ENCODE results near the gene NINJ1. TPM values are rescaled to one million over a fixed set of nuclear protein-coding genes. Genes with fewer than 3 reads are reported as not detected.

Gene NINJ1
- total RNA-seq, 1 donor from 2014 or later: 3.9 TPM

DNA sequence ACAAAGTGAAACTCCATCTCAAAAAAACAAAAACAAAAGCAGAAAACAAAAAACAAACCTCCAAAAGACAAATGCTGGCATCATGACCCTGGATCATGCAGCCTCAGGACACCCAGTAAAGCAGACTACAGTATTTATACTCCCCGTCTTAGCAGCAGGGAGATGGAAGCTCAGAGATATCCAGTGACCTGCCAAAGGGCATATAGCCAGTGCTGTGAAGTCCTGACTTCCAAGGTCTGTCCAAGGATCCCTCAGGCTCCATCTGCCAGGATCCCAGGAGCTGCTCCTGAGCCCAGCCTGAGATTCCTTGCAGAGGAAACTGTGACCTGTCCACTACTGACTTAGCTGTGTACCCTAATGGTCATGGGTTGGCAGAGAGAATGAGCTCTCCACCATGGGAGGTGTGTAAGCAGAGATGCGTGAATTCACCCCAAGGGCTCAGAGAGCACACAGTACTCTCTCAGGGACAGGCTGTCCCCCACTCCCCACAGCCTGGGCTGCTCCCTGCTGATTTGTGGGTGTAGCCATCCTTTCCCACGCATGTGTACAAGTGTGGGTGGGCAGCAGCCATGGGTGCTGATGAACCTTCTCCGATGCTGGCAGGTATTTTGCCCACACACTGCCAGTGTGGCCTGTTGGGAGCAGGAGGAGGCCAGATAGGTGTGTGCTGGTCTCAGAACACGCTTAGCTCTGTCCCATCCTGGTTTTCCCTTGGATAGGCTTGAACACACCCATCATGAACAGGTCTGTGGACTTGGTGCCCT, 47.8 kb upstream of the NINJ1 start:
- peaks cover 17% of the 10 kb centered on the region for H4K20me1 ChIP-seq (ENCODE audit: low read depth)
- H3K4me1 ChIP-seq: peaks cover 11% of the 10 kb centered on the region
- H3K4me3 ChIP-seq: no peak overlapping the region
- H2AFZ ChIP-seq (replicated peaks): no peak overlapping the region
- no peak overlapping the region for H3K9ac ChIP-seq
- no peak overlapping the region for H3K27ac ChIP-seq
- no peaks in the 10 kb centered on the region for H3K36me3 ChIP-seq
- Mint-ChIP-seq H3K9me3 (peaks cover 4% of the 10 kb centered on the region), H3K36me3 (no peaks in the 10 kb centered on the region), H3K4me3 (no peak overlapping the region), H3K27ac (no peak overlapping the region), H3K4me1 (peaks cover 19% of the 10 kb centered on the region), H3K27me3 (ENCODE audit: insufficient read depth, low read depth) (peaks cover 16% of the 10 kb centered on the region)
- no peak for DNase-seq (ENCODE audit: low spot score)
- H3K79me2 ChIP-seq (ENCODE audit: low read depth): no peaks in the 10 kb centered on the region
- no peak overlapping the region for H3K4me2 ChIP-seq
- peaks cover 53% of the 10 kb centered on the region for H3K27me3 ChIP-seq
- no peaks in the 10 kb centered on the region for H3F3A ChIP-seq (ENCODE audit: low read depth)
- no peaks in the 10 kb centered on the region for H3K9me3 ChIP-seq (ENCODE audit: low read depth)
- no peak for TF ChIP-seq EZH2 (IDR thresholded peaks at IDR 0.05)
- no peak for TF ChIP-seq EZH2phosphoT487 (IDR thresholded peaks at IDR 0.05)
- TF ChIP-seq, protein P1, sequence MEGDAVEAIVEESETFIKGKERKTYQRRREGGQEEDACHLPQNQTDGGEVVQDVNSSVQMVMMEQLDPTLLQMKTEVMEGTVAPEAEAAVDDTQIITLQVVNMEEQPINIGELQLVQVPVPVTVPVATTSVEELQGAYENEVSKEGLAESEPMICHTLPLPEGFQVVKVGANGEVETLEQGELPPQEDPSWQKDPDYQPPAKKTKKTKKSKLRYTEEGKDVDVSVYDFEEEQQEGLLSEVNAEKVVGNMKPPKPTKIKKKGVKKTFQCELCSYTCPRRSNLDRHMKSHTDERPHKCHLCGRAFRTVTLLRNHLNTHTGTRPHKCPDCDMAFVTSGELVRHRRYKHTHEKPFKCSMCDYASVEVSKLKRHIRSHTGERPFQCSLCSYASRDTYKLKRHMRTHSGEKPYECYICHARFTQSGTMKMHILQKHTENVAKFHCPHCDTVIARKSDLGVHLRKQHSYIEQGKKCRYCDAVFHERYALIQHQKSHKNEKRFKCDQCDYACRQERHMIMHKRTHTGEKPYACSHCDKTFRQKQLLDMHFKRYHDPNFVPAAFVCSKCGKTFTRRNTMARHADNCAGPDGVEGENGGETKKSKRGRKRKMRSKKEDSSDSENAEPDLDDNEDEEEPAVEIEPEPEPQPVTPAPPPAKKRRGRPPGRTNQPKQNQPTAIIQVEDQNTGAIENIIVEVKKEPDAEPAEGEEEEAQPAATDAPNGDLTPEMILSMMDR (IDR thresholded peaks at IDR 0.05): no peak

DNA sequence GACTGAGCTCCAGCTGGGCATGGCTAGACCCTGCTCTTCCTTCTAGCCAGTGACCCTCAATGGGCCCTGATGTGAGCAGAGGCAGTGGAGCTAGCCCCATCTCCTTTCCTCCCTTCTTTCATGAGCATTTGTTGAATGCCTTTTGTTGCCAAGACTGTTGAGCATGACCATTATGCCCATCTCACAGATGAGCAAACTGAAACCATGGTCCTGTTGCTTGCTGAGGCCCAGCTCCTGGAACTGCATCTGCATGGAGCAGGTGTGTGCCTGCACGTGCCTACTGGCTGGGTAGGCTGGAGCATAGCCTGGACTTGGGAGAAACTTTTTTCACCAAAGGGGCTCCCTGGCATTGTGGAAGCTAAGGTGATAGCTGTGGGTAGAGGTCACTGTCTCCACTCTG, 46.9 kb upstream of the NINJ1 start:
- H4K20me1 ChIP-seq (ENCODE audit: low read depth): peaks cover 8% of the 10 kb centered on the region
- H3K27me3 ChIP-seq: peaks cover 50% of the 10 kb centered on the region
- Mint-ChIP-seq H3K36me3 (no peaks in the 10 kb centered on the region), H3K4me3 (no peak overlapping the region), H3K4me1 (peaks cover 10% of the 10 kb centered on the region), H3K27me3 (ENCODE audit: insufficient read depth, low read depth) (peaks cover 16% of the 10 kb centered on the region), H3K27ac (no peak overlapping the region), H3K9me3 (peaks cover 4% of the 10 kb centered on the region)
- no peak overlapping the region for H3K4me3 ChIP-seq
- H3K4me1 ChIP-seq: peaks cover 3% of the 10 kb centered on the region
- H3K36me3 ChIP-seq: no peaks in the 10 kb centered on the region
- no peak overlapping the region for H3K9ac ChIP-seq
- no peak overlapping the region for H3K27ac ChIP-seq
- H3F3A ChIP-seq (ENCODE audit: low read depth): no peaks in the 10 kb centered on the region
- TF ChIP-seq EZH2phosphoT487 (IDR thresholded peaks at IDR 0.05) (no peak), EZH2 (IDR thresholded peaks at IDR 0.05) (no peak)
- TF ChIP-seq, protein P1 (IDR thresholded peaks at IDR 0.05): no peak
- no peaks in the 10 kb centered on the region for H3K9me3 ChIP-seq (ENCODE audit: low read depth)
- H2AFZ ChIP-seq (replicated peaks): no peak overlapping the region
- H3K79me2 ChIP-seq (ENCODE audit: low read depth): no peaks in the 10 kb centered on the region
- no peak for DNase-seq (ENCODE audit: low spot score)
- H3K4me2 ChIP-seq: no peak overlapping the region

DNA sequence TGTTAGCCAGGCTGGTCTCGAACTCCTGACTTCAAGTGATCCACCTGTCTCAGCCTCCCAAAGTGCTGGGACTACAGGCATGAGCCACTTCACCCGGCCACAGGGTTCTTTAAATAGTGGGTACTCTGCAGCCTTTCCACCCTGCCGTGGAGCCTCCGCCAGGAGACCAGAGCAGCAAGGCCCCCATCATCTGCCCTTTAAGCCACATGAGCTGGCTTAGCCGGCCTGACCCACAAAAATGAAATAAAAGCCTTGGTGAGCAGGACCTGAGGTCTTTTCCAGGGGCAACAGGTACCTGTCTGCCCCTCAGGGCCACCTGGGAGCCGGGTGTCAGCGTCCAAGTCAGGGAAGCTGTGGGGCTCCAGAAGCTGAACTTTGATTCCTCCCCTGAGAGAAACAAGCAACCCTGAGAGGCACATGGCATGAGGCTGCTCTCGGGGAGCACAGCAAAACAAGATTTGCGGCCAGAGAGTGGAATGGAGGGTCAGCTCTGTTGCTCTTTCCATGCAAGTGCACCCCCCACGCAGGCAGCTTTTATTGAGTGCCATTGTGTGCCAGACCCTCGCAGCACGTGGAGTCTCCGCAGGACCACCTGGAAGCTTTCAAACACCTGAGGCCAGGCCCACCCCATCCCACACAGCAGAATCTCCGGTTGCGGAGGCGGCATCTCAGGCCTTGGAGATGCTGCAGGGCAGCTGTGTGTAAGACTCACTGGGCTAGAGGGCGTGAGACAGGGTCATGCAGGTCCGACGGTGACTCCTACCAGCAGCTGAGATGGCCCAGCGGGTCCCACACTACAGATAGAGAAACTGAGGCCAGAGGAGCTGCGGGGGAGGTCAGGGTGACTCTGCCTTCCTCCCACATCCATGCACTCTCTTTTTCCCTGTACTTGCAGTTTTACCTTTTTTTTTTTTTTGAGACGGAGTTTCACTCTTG, 45.1 kb upstream of the NINJ1 start:
- Mint-ChIP-seq H3K36me3 (no peaks in the 10 kb centered on the region), H3K27ac (no peak overlapping the region), H3K27me3 (ENCODE audit: insufficient read depth, low read depth) (peaks cover 16% of the 10 kb centered on the region), H3K9me3 (peaks cover 4% of the 10 kb centered on the region), H3K4me3 (no peak overlapping the region), H3K4me1 (peaks cover 5% of the 10 kb centered on the region)
- Histone ChIP-seq H3K4me1 (no peaks in the 10 kb centered on the region), H3K4me3 (no peak overlapping the region), H3K36me3 (no peaks in the 10 kb centered on the region), H3K79me2 (ENCODE audit: low read depth) (no peaks in the 10 kb centered on the region), H3K27me3 (peaks cover 32% of the 10 kb centered on the region), H3K4me2 (no peak overlapping the region), H3K9ac (no peak overlapping the region), H4K20me1 (ENCODE audit: low read depth) (no peaks in the 10 kb centered on the region), H3F3A (ENCODE audit: low read depth) (no peaks in the 10 kb centered on the region), H3K9me3 (ENCODE audit: low read depth) (no peaks in the 10 kb centered on the region), H3K27ac (no peak overlapping the region), H2AFZ (replicated peaks) (no peak overlapping the region)
- TF ChIP-seq, protein P1 (IDR thresholded peaks at IDR 0.05): no peak
- no peak for TF ChIP-seq EZH2phosphoT487 (IDR thresholded peaks at IDR 0.05)
- TF ChIP-seq EZH2 (IDR thresholded peaks at IDR 0.05): no peak
- DNase-seq (ENCODE audit: low spot score): no peak

Data from neural progenitor cell (in vitro differentiated cells).